Esophagus squamous epithelium (tissue), 5 donors: ENCODE results near the gene NUBP2. TPM values are rescaled to one million over a fixed set of nuclear protein-coding genes. Genes with fewer than 3 reads are reported as not detected.

Experiments
- DNase-seq: peaks from one replicate; lab custom pipeline; 2025; lab: John Stamatoyannopoulos, UW
- H3K27ac ChIP-seq, 4 donors: fragments of 200-600 bp; sonication (generic); one replicate each; pipeline ENCODE4 v1.5.1; 2016 to 2019; ENCODE audit warnings: mild to moderate bottlenecking in 1 of 4
- H3K27me3 ChIP-seq, 4 donors: fragments of 200-600 bp; sonication (generic); 1 replicate in 3 of 4; 2 replicates in 1 of 4; pipeline versions ENCODE4 v1.5.1 to v1.6.0; 2017 to 2021; ENCODE audit warnings: antibody characterized with exemption in 1 of 4
- H3K36me3 ChIP-seq, 3 donors: fragments of 200-600 bp; sonication (generic); one replicate each; pipeline ENCODE4 v1.5.1; 2016 to 2019
- H3K4me1 ChIP-seq, 3 donors: fragments of 200-600 bp; sonication (generic); one replicate each; pipeline ENCODE4 v1.5.1; 2017 to 2019
- H3K4me3 ChIP-seq, 4 donors: fragments of 200-600 bp; sonication (generic); 1 replicate in 3 of 4; 2 replicates in 1 of 4; pipeline ENCODE4 v1.5.1; 2016 to 2019; ENCODE audit warnings: mild to moderate bottlenecking in 2 of 4, moderate library complexity in 1 of 4
- H3K9me3 ChIP-seq, 3 donors: fragments of 200-600 bp; sonication (generic); one replicate each; pipeline ENCODE4 v1.5.1; 2016 to 2019
- POLR2A ChIP-seq, 4 donors: fragments of 450-650 bp; IDR thresholded peaks; one replicate each; pipeline ENCODE4 v1.6.1; 2017; ENCODE audit warnings: antibody characterized with exemption in 4 of 4, mild to moderate bottlenecking in 4 of 4, moderate library complexity in 3 of 4
- WGBS, 2 donors: methylation state at CpG; one replicate each; pipeline ENCODE4 v1.1.5; 2018; 5-methylcytosine and 5-hydroxymethylcytosine counted together
- intact Hi-C: fragments of 100-400 bp; cut with DNase I; formaldehyde crosslinking; loops from one replicate; pipeline ENCODE4 v1.15.0; 2022
- total RNA-seq, 4 donors: library from RNA; depleted of rRNA; stranded (reverse); fragments of >200 nt; gene quantifications; one replicate each; pipeline ENCODE4 v1.1.0, GENCODE V29; 2016
- TF ChIP-seq, protein P1 (sequence below), 6 experiments: fragments of 450-650 bp in 4 of 6; fragments of 200-600 bp in 2 of 6; sonication (generic) in 2 of 6; IDR thresholded peaks; one replicate each; pipeline ENCODE4 v1.5.1; 2016 to 2019; ENCODE audit warnings: antibody characterized with exemption in 6 of 6, mild to moderate bottlenecking in 4 of 6, moderate library complexity in 4 of 6
- donor health status: DM: yes; HTN: yes; CAD: no.

Gene NUBP2
- total RNA-seq, 4 donors from 2014 or later, result 71.4 to 91.5 (median 79.5) TPM

DNA sequence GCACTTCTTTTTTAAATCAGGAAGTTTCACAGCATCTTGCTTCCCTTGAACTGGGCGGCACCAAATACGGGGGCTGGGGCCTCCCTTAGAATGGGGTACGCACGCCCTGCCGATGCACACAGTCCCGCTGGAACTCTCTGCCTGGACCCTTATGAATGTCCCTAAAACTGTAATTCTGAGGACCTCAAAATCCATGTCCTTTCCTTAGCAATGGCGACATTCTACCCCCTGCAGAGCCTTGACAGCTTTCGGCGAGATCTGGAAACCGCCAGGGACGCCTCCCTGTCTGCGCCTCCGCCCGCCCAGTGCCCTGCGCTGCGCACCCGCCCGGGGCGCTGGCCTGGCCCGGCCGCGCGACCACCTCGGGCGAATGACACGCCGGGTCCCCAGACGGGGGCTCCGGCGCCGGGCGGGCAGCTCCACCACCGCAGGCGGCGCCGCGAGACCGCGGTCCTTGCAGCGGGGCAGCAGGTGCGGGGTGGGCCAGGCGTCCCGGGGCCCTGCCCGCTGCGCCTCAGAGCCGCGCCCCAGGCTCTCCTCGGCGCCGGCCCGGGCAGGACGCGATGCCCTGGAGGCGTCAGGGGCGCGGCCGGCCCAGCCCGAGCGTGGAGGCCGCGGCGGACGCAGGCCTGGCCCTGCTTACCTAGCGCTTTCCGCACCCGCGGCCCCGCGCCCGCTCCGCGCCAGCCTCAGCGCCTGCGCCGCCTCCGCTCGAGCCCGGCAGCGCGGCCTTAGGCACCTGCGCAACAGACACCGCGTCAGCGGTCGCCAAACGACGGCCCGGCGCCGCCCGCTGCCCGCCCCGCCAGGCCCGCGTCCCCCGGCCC lies 43.3 kb downstream of the NUBP2 start:
- peak overlapping the region; percentile 61 to 98 (median 92) for H3K4me3 ChIP-seq
- peaks cover 27 to 75% (median 39%) of the 10 kb centered on the region in 3 donors for H3K4me1 ChIP-seq
- H3K36me3 ChIP-seq, result peaks cover 0 to 43% (median 13%) of the 10 kb centered on the region in 3 donors
- intact Hi-C loops, result no loop called here
- no peak for DNase-seq
- H3K27me3 ChIP-seq, result no peaks in the 10 kb centered on the region
- 6 to 15% methylated on average over 4 to 6 of the region's 96 CpGs for WGBS, 2 donors
- TF ChIP-seq, protein P1, sequence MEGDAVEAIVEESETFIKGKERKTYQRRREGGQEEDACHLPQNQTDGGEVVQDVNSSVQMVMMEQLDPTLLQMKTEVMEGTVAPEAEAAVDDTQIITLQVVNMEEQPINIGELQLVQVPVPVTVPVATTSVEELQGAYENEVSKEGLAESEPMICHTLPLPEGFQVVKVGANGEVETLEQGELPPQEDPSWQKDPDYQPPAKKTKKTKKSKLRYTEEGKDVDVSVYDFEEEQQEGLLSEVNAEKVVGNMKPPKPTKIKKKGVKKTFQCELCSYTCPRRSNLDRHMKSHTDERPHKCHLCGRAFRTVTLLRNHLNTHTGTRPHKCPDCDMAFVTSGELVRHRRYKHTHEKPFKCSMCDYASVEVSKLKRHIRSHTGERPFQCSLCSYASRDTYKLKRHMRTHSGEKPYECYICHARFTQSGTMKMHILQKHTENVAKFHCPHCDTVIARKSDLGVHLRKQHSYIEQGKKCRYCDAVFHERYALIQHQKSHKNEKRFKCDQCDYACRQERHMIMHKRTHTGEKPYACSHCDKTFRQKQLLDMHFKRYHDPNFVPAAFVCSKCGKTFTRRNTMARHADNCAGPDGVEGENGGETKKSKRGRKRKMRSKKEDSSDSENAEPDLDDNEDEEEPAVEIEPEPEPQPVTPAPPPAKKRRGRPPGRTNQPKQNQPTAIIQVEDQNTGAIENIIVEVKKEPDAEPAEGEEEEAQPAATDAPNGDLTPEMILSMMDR (IDR thresholded peaks at IDR 0.05), result peak in 2 of 6 experiments; percentile 22 to 36
- TF ChIP-seq POLR2A (IDR thresholded peaks at IDR 0.05), result no peak
- no peaks in the 10 kb centered on the region for H3K9me3 ChIP-seq
- H3K27ac ChIP-seq, result peak overlapping the region; percentile 72 to 95 (median 93)

DNA sequence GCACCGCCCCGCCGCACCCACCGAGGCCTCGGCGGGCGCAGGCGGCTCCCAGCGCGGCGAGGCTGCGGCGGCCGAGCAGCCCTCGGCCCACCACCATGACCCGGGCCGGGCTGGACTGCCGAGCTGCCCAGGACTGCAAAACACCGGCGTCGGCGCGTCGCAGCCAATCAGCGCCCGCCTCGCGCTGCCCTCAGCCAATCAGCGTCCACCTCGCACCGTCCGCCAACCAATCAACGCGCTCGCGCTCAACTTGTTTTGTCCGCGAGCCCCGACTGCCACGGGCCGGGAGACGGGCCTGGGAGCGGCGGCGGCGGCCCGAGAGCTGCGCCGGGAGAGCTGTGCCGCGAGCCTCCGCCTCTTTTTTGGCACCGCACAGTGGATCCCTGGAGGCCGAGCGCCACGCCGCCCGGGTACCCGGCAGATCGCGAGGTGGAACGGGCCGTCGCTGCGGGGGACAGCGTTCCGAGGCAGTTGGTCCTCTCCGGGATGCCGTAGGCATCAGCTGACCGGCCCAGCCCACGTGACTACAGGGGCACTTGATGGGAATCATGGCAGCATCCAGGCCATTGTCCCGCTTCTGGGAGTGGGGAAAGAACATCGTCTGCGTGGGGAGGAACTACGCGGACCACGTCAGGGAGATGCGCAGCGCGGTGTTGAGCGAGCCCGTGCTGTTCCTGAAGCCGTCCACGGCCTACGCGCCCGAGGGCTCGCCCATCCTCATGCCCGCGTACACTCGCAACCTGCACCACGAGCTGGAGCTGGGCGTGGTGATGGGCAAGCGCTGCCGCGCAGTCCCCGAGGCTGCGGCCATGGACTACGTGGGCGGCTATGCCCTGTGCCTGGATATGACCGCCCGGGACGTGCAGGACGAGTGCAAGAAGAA lies 44.2 kb downstream of the NUBP2 start, which contains the start of the genes FAHD1 and HAGH:
Gene FAHD1 (plus strand): TSS at position 516 of the 883 bp plus-strand sequence. CDS start 33 bp downstream, at position 549.
Gene HAGH (minus strand): TSS at position 135 of the 883 bp plus-strand sequence. CDS start 38 bp downstream, at position 97.
- Histone ChIP-seq H3K4me3 (peak within 1 kb of the TSS; percentile 61 to 98 (median 92)), H3K4me1 (peaks cover 27 to 78% (median 39%) of the 10 kb centered on the region in 3 donors), H3K9me3 (no peaks in the 10 kb centered on the region), H3K27me3 (no peaks in the 10 kb centered on the region), H3K36me3 (peaks cover 0 to 42% (median 10%) of the 10 kb centered on the region in 3 donors), H3K27ac (peak within 1 kb of the TSS; percentile 72 to 95 (median 93))
- TF ChIP-seq POLR2A (IDR thresholded peaks at IDR 0.05), result peak in 2 of 4 donors; percentile 16 to 19
- TF ChIP-seq, protein P1 (IDR thresholded peaks at IDR 0.05), result peak in 3 of 6 experiments; percentile 11 to 28 (median 22)
- DNase-seq, result peak; percentile 47
- 0% methylated on average over 2 to 4 of the region's 104 CpGs for WGBS, 2 donors
- intact Hi-C loops, result no loop called here

DNA sequence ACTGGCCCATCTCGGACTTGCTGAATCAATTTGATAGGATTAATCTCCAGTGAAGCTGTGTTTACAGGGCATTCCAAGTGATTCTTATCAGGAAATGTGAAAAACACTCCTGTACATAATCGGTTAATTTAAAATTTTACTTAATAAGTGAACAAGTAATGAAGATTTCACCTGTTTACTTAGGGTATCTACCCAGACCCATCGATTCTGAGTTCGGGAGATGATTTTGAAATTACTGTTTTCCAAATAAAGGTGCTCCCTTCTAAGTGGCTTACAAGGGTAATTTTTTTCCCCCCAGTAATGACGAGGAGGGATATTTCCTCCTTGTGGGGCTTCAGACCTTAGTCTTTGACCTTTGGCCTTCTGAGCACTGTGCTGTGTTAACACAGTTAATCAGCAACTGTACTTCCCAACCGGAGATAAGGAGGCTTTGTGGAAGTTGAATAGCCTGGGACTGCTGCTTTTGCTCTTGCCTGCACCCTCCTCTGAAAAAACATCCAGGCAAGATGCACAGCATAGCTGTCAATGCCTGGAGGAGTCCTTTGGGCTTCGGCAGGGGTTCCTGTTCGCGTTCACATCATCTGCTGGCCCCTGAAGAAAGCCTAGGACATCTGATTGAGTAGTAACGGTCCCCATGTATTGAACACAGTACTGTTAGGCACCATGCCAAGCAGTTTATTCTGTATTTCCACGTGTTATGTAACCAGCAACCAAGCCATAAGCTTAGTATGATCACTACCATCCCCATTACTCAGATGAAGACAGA lies 46.1 kb downstream of the NUBP2 start:
- H3K4me3 ChIP-seq, result peak overlapping the region in 1 of 4 donors; percentile 61

DNA sequence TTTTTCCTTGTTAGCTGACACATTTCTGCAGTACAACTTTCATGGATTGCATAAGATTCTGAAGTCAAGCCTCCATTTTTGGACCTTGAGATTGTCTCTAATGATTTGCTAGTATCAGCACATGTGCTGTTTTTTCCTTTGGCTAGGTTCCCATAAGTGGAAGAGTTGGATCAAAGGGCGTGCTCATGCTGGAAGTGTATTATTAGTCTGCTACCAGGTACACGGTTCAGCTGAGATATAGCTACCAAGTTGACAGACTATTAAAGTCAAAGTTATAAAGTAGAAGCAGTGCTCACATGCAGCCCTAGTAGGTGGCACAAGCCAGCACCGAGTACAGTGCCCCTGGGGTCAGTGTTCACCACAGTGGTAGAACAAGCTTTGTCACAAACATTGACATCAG lies 47.5 kb downstream of the NUBP2 start:
- Histone ChIP-seq H3K4me1 (peaks cover 21 to 75% (median 38%) of the 10 kb centered on the region in 3 donors), H3K4me3 (no peak overlapping the region), H3K36me3 (peaks cover 0 to 31% (median 0%) of the 10 kb centered on the region in 3 donors), H3K9me3 (no peaks in the 10 kb centered on the region), H3K27me3 (no peaks in the 10 kb centered on the region), H3K27ac (peak overlapping the region in 1 of 4 donors; percentile 33)
- WGBS, 2 donors, result 50 to 57% methylated on average over 3 of the region's 3 CpGs
- intact Hi-C loops, result no loop called here
- no peak for DNase-seq
- no peak for TF ChIP-seq POLR2A (IDR thresholded peaks at IDR 0.05)
- TF ChIP-seq, protein P1 (IDR thresholded peaks at IDR 0.05), result no peak

More for the DNA sequence above, 46.1 kb downstream of the NUBP2 start:
- TF ChIP-seq POLR2A (IDR thresholded peaks at IDR 0.05), result no peak
- TF ChIP-seq, protein P1 (IDR thresholded peaks at IDR 0.05), result no peak
- intact Hi-C loops, result no loop called here
- 66 to 72% methylated on average over 8 to 11 of the region's 11 CpGs for WGBS, 2 donors
- peaks cover 27 to 77% (median 39%) of the 10 kb centered on the region in 3 donors for H3K4me1 ChIP-seq
- H3K36me3 ChIP-seq, result peaks cover 0 to 31% (median 0%) of the 10 kb centered on the region in 3 donors
- DNase-seq, result no peak
- no peaks in the 10 kb centered on the region for H3K9me3 ChIP-seq
- no peaks in the 10 kb centered on the region for H3K27me3 ChIP-seq
- no peak overlapping the region for H3K27ac ChIP-seq
